Neural cell (in vitro differentiated cells): ENCODE measurements around the gene VPREB3.

Experiments
- CTCF ChIP-seq: fragments of 450-650 bp; IDR thresholded peaks from 2 replicates; pipeline ENCODE4 v1.5.1; 2014; ENCODE audit warnings: antibody characterized with exemption, mild to moderate bottlenecking, moderate library complexity; ENCODE audit not compliant: poor library complexity, severe bottlenecking
- EZH2 ChIP-seq: fragments of 200-600, 300-800 bp; shearing (Covaris generic), sonication (generic); IDR thresholded peaks from 2 replicates; pipeline ENCODE4 v1.6.1; 2014; ENCODE audit warnings: antibody characterized with exemption, low read length, borderline replicate concordance, mild to moderate bottlenecking; ENCODE audit not compliant: insufficient read depth, poor library complexity, severe bottlenecking
- POLR2AphosphoS5 ChIP-seq: IDR thresholded peaks from 2 replicates; pipeline ENCODE4 v1.6.1; 2012
- REST ChIP-seq: IDR thresholded peaks from 2 replicates; pipeline ENCODE4 v1.6.1; 2012; ENCODE audit warnings: borderline replicate concordance
- TAF1 ChIP-seq: IDR thresholded peaks from 2 replicates; pipeline ENCODE4 v1.6.1; 2012; ENCODE audit warnings: low read depth

GRCh38 chr22:23756891-23757290, 2.7 kb upstream of the VPREB3 start:
- TF ChIP-seq REST (no peak), CTCF (no peak), EZH2 (no peak), POLR2AphosphoS5 (no peak), TAF1 (no peak)
